T-helper 2 cell treated with Interferon-gamma antibody and Interleukin-4, amounts not matched to agents 5 μg/mL and 100 μg/mL, for 36 hours (primary cell): Measurements from ENCODE around the gene ZNF354C.

Source experiments
- DNase-seq: peaks from one replicate; pipeline ENCODE4 v3.0.0; 2021; ENCODE audit warnings: low spot score
- H3K27ac Mint-ChIP-seq: one replicate; pipeline ENCODE4 v1.8.0; 2021; ENCODE audit warnings: mild to moderate bottlenecking, mixed read lengths
- H3K27me3 Mint-ChIP-seq: one replicate; pipeline ENCODE4 v1.8.0; 2021; ENCODE audit warnings: low read depth, mixed read lengths
- H3K36me3 Mint-ChIP-seq: one replicate; pipeline ENCODE4 v1.8.0; 2021; ENCODE audit warnings: low read depth, mixed read lengths
- H3K4me1 Mint-ChIP-seq: one replicate; pipeline ENCODE4 v1.8.0; 2021; ENCODE audit warnings: low read depth, mixed read lengths
- H3K4me3 Mint-ChIP-seq: one replicate; pipeline ENCODE4 v1.8.0; 2022; ENCODE audit warnings: mild to moderate bottlenecking, moderate library complexity, mixed read lengths
- H3K9me3 Mint-ChIP-seq: one replicate; pipeline ENCODE4 v1.8.0; 2021; ENCODE audit warnings: mixed read lengths

ZNF354C gene

GRCh38 chr5:179060116-179061008, at the start of gene ZNF354C:
Gene ZNF354C, plus strand, starts transcription at chr5:179060373. Its CDS starts 1,696 bp downstream, at chr5:179062069.
- Mint-ChIP-seq H3K36me3 (peaks cover 31% of the 10 kb centered on the region), H3K4me3 (peak within 1 kb of the TSS; percentile 89), H3K9me3 (peaks cover 61% of the 10 kb centered on the region), H3K27me3 (no peaks in the 10 kb centered on the region), H3K4me1 (peaks cover 6% of the 10 kb centered on the region), H3K27ac (peak within 1 kb of the TSS; percentile 82)
- DNase-seq = peak; percentile 80

GRCh38 chr5:179023528-179024189, 36.5 kb upstream of the ZNF354C start, which contains the start of gene ZNF879:
Gene ZNF879, plus strand, starts transcription at chr5:179023804. Its CDS starts 1,201 bp downstream, at chr5:179025005.
- Mint-ChIP-seq H3K4me1 (peaks cover 9% of the 10 kb centered on the region), H3K27me3 (peaks cover 3% of the 10 kb centered on the region), H3K27ac (peak within 1 kb of the TSS; percentile 77), H3K4me3 (peak within 1 kb of the TSS; percentile 98), H3K36me3 (peaks cover 35% of the 10 kb centered on the region), H3K9me3 (peaks cover 47% of the 10 kb centered on the region)
- DNase-seq = peak; percentile 90

- no peak overlapping the region for H3K4me3 Mint-ChIP-seq
- no peak for DNase-seq
- no peak overlapping the region for H3K27ac Mint-ChIP-seq
- H3K36me3 Mint-ChIP-seq = peaks cover 46% of the 10 kb centered on the region
- peaks cover 93% of the 10 kb centered on the region for H3K9me3 Mint-ChIP-seq
- H3K27me3 Mint-ChIP-seq = no peaks in the 10 kb centered on the region
- no peaks in the 10 kb centered on the region for H3K4me1 Mint-ChIP-seq
Measured at GRCh38 chr5:179033004-179033580, 27.1 kb upstream of the ZNF354C start.

GRCh38 chr5:179044765-179045164, 15.4 kb upstream of the ZNF354C start:
- Mint-ChIP-seq H3K4me3 (no peak overlapping the region), H3K36me3 (no peaks in the 10 kb centered on the region), H3K9me3 (peaks cover 76% of the 10 kb centered on the region), H3K4me1 (no peaks in the 10 kb centered on the region), H3K27ac (no peak overlapping the region), H3K27me3 (no peaks in the 10 kb centered on the region)
- DNase-seq = no peak

- no peak for DNase-seq
- Mint-ChIP-seq H3K9me3 (peaks cover 55% of the 10 kb centered on the region), H3K36me3 (no peaks in the 10 kb centered on the region), H3K27me3 (no peaks in the 10 kb centered on the region), H3K27ac (no peak overlapping the region), H3K4me3 (no peak overlapping the region), H3K4me1 (no peaks in the 10 kb centered on the region)
Measured at GRCh38 chr5:179051784-179052183, 8.4 kb upstream of the ZNF354C start.

- peaks cover 43% of the 10 kb centered on the region for H3K9me3 Mint-ChIP-seq
- H3K27me3 Mint-ChIP-seq = no peaks in the 10 kb centered on the region
- DNase-seq = no peak
- no peak overlapping the region for H3K27ac Mint-ChIP-seq
- no peaks in the 10 kb centered on the region for H3K4me1 Mint-ChIP-seq
- H3K36me3 Mint-ChIP-seq = no peaks in the 10 kb centered on the region
- H3K4me3 Mint-ChIP-seq = no peak overlapping the region
Measured at GRCh38 chr5:179054036-179054785, 6.0 kb upstream of the ZNF354C start.

GRCh38 chr5:179054876-179055275, 5.3 kb upstream of the ZNF354C start:
- Mint-ChIP-seq H3K36me3 (peaks cover 4% of the 10 kb centered on the region), H3K27me3 (no peaks in the 10 kb centered on the region), H3K9me3 (peaks cover 45% of the 10 kb centered on the region), H3K4me1 (peaks cover 6% of the 10 kb centered on the region), H3K27ac (no peak overlapping the region), H3K4me3 (no peak overlapping the region)
- DNase-seq = no peak

GRCh38 chr5:179055436-179055835, 4.7 kb upstream of the ZNF354C start:
- Mint-ChIP-seq H3K4me1 (peaks cover 6% of the 10 kb centered on the region), H3K27me3 (no peaks in the 10 kb centered on the region), H3K36me3 (peaks cover 4% of the 10 kb centered on the region), H3K9me3 (peaks cover 42% of the 10 kb centered on the region), H3K27ac (no peak overlapping the region), H3K4me3 (no peak overlapping the region)
- DNase-seq = no peak

- peaks cover 39% of the 10 kb centered on the region for H3K9me3 Mint-ChIP-seq
- peaks cover 6% of the 10 kb centered on the region for H3K4me1 Mint-ChIP-seq
- no peaks in the 10 kb centered on the region for H3K27me3 Mint-ChIP-seq
- peaks cover 4% of the 10 kb centered on the region for H3K36me3 Mint-ChIP-seq
- no peak overlapping the region for H3K4me3 Mint-ChIP-seq
- H3K27ac Mint-ChIP-seq = no peak overlapping the region
- DNase-seq = no peak
Measured at GRCh38 chr5:179055841-179056240, 4.3 kb upstream of the ZNF354C start.

- peaks cover 37% of the 10 kb centered on the region for H3K36me3 Mint-ChIP-seq
Measured at GRCh38 chr5:179061025-179061424, 852 bp downstream of the ZNF354C start.

GRCh38 chr5:179065703-179066102, 5.5 kb downstream of the ZNF354C start:
- H3K4me3 Mint-ChIP-seq = no peak overlapping the region
- DNase-seq = no peak
- no peaks in the 10 kb centered on the region for H3K27me3 Mint-ChIP-seq
- no peaks in the 10 kb centered on the region for H3K4me1 Mint-ChIP-seq
- H3K27ac Mint-ChIP-seq = no peak overlapping the region
- H3K9me3 Mint-ChIP-seq = peaks cover 73% of the 10 kb centered on the region
- peaks cover 60% of the 10 kb centered on the region for H3K36me3 Mint-ChIP-seq

More at GRCh38 chr5:179061025-179061424, 852 bp downstream of the ZNF354C start:
- peak overlapping the region; percentile 89 for H3K4me3 Mint-ChIP-seq
- no peaks in the 10 kb centered on the region for H3K27me3 Mint-ChIP-seq
- no peak for DNase-seq
- peaks cover 65% of the 10 kb centered on the region for H3K9me3 Mint-ChIP-seq
- H3K27ac Mint-ChIP-seq = peak overlapping the region; percentile 60
- H3K4me1 Mint-ChIP-seq = peaks cover 6% of the 10 kb centered on the region

- no peak for DNase-seq
- Mint-ChIP-seq H3K27me3 (no peaks in the 10 kb centered on the region), H3K27ac (no peak overlapping the region), H3K36me3 (peaks cover 52% of the 10 kb centered on the region), H3K4me3 (no peak overlapping the region), H3K4me1 (no peaks in the 10 kb centered on the region), H3K9me3 (peaks cover 76% of the 10 kb centered on the region)
Measured at GRCh38 chr5:179079165-179079987, 19.2 kb downstream of the ZNF354C start.

- Mint-ChIP-seq H3K4me3 (no peak overlapping the region), H3K27ac (no peak overlapping the region), H3K27me3 (no peaks in the 10 kb centered on the region), H3K36me3 (peaks cover 44% of the 10 kb centered on the region), H3K9me3 (peaks cover 77% of the 10 kb centered on the region), H3K4me1 (no peaks in the 10 kb centered on the region)
- DNase-seq = no peak
Measured at GRCh38 chr5:179080724-179081123, 20.6 kb downstream of the ZNF354C start.
